Fibroblast of pulmonary artery (primary cell): Measurements from ENCODE around the gene CPLX1.

Source experiments
- DNase-seq: peaks from one replicate; pipeline ENCODE4 v3.0.0-alpha.2; 2010; ENCODE audit warnings: low read depth
- H3K4me3 ChIP-seq: replicated peaks from 2 replicates; pipeline ENCODE4 v1.5.1; 2011; ENCODE audit warnings: low read depth, mild to moderate bottlenecking, control low read depth, low read length, moderate library complexity
- TF ChIP-seq, protein P1 (sequence below): IDR thresholded peaks from 2 replicates; pipeline ENCODE4 v1.5.1; 2011; ENCODE audit warnings: mild to moderate bottlenecking, control low read depth, low read length, inconsistent platforms; ENCODE audit errors: missing control alignments

The CPLX1 gene

DNA sequence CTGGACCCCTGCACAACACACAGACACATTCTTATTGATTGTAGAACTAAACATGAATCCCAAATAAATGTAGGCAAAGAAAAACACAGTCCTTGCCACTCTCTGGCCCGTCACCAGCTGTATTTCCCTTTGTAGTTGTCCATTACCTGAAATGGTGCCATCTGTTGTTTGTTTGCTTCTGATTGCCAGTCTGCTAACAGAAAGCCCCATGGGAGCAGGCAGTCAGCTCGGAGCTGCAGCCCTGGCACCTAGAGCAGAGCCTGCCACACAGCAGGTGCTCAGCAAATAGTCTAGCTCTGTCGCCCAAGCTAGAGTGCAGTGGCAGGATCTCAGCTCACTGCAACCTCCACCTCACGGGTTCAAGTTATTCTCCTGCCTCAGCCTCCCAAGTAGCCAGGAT is 28.9 kb downstream of the CPLX1 start:
- DNase-seq: no peak
- TF ChIP-seq, protein P1, sequence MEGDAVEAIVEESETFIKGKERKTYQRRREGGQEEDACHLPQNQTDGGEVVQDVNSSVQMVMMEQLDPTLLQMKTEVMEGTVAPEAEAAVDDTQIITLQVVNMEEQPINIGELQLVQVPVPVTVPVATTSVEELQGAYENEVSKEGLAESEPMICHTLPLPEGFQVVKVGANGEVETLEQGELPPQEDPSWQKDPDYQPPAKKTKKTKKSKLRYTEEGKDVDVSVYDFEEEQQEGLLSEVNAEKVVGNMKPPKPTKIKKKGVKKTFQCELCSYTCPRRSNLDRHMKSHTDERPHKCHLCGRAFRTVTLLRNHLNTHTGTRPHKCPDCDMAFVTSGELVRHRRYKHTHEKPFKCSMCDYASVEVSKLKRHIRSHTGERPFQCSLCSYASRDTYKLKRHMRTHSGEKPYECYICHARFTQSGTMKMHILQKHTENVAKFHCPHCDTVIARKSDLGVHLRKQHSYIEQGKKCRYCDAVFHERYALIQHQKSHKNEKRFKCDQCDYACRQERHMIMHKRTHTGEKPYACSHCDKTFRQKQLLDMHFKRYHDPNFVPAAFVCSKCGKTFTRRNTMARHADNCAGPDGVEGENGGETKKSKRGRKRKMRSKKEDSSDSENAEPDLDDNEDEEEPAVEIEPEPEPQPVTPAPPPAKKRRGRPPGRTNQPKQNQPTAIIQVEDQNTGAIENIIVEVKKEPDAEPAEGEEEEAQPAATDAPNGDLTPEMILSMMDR: no peak

DNA sequence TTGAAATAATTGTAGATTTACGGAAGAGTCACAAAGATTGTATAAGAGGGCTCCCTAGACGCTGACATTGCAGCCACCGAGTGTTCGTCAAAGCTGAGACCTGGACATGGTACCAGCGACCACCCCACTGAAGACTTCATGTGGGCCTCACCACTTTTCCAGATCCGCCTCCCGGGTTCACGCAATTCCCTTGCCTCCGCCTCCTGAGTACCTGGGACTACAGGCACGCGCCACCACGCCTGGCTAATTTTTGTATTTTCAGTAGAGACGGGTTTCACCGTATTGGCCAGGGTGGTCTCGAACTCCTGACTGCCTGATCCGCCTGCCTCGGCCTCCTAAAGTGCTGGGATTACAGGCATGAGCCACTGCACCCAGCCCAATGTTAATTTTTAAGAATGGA is 29.7 kb downstream of the CPLX1 start:
- no peak for DNase-seq
- H3K4me3 ChIP-seq: no peak overlapping the region
- TF ChIP-seq, protein P1: no peak

More for the DNA sequence above, 28.9 kb downstream of the CPLX1 start:
- no peak overlapping the region for H3K4me3 ChIP-seq

DNA sequence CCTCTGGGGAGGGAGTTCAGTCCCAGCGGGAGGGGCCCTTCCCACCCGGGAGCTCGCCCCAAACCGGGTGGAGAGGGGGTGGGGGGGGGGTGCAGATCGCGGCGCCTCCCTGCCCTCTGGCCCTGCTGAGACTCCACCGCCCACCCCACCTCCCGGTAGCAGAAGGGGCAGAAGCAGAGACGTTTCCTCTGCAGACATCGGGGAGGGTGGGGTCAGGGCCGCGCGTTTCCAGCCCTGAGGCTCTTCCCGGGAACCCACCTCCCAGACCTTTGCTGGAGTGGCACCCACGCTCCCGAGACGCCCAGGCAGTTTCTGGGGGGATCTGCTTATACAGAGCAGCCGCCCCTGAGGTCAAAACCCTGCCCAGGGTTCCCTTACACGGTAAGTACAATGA is 30.2 kb downstream of the CPLX1 start:
- H3K4me3 ChIP-seq: no peak overlapping the region
- TF ChIP-seq, protein P1: no peak
- DNase-seq: no peak

DNA sequence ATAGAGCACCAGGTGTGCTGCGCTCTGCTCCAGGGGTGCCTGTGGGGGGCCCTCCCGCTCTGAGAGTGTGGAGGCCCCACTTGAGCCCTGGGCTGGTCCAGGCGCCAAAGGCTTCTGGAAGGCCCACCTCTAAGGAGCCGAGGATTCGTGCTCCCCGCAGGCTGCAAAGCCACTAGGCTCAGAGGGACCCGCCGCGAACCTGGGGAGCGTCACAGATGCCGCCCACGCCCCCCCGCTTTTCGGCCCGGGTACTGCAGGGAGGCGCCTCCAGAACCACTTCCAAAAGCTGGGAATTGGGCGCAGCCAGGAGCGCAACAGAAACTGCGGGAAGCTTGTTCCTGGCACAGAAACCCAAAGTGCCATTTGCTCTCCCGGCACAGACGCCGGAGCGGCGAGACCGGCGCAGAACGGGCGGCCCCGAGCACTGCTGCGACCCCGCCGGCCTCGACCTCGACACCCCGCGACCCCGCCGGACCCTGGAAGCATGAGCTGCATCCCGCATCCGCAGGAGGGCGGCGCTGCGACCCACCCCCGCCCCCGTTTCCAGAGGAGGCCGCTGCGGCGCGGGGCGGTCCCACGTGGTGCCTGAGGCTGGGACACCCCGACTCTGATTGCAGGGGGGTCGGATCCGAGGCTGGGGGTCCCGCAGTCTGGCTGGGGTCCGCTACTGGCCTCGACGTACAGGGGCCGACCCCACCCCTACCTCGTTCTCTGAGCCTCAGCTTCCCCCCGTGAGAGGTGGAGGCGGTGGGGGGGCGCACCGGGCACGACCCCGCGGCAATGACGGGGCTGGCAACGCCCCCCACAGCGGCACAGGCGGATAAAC is 30.8 kb downstream of the CPLX1 start:
- DNase-seq: no peak
- TF ChIP-seq, protein P1: no peak
- no peak overlapping the region for H3K4me3 ChIP-seq

DNA sequence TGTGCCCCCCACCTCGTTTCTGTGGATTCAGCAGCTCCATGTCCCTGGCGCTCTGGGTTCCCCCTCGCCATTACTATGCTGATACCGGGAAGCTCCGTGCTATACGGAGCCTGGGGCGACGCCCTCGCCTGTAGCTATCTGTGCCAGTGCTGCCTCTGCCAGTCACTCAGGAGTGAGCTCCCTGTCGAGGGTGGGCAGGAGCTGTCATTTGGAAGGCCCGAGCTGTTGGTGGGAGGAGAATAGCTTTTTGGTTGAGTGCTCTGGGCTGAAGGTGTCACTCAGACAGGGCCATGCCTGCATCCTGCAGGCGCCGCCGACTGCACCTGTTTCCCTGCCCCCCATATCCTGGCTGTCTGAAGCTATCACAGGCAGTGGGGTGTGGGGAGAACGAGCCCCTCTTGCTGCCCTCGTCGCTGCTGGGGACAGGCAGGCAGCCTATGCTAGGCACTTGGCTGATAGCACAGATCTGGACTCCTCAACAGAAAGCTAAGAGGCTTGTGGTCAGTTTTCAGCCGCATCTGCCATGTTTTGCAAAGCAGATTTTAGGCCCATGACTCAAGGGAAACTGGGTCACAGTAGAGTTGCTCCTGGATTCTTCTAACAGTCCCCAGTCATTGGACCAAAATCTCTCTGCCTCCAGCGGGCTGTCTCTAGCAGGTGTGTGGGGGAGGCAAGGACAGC is 31.8 kb downstream of the CPLX1 start:
- H3K4me3 ChIP-seq: no peak overlapping the region
- no peak for DNase-seq
- TF ChIP-seq, protein P1: no peak

DNA sequence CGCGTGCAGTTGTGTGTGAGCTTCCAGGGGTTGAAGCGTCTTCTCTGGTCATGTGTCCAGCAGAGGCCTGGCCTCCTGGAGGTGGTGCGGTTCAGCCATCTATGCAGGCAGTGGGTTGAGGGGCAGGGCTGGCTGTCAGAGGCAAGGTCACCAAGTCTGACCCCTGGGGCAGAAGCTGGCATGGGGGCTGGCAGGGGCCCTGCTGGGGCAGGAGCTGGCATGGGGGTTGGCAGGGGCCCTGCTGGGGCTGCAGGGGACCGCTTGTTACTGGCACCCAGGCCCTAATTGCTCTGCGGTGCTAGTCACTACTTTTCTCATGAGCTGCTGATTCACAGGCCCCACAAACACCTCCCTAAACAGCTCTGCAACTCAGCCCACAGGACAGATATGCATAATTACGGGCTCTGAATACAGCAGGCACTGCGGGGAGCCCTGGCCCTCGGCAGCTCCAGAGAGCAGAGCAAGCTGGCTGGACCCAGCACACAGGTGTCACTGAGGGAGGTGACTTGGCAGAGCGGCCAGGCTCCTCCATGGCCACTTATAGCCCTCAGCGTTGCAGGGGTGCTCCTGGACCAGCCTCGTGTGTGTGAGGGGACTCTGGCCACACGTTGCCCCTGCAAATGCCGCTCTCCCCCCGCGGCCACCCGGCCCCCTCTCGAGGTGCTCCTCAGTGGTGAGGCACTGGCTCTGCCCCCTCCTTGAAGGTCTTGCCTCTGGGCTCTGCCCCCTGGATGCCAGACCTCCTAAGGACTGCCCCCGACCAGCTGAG is 32.7 kb downstream of the CPLX1 start:
- no peak for DNase-seq
- H3K4me3 ChIP-seq: no peak overlapping the region
- TF ChIP-seq, protein P1: no peak
